Measurements from ENCODE around the gene ADAR. TPM values are rescaled to one million over a fixed set of nuclear protein-coding genes. Genes with fewer than 3 reads are reported as not detected.

The ADAR gene
- total RNA-seq, 2 donors from 2014 or later, result 189 to 332 TPM

- H3K9me3 Mint-ChIP-seq, result peaks cover 0 to 4% of the 10 kb centered on the region in 2 donors
- no peak overlapping the region for H3K27ac Mint-ChIP-seq
- no peak for DNase-seq (ENCODE audit: low spot score in 2 of 2)
- no peak for ATAC-seq
- no peaks in the 10 kb centered on the region for H3K36me3 Mint-ChIP-seq
Measured at GRCh38 chr1:154533952-154534844, 73.8 kb downstream of the ADAR start.

Other genes with a start within 250 kb of the ADAR start
- 1 to 10 TPM; 6.7 to 8.5 TPM for gene IL6R, start 202.8 kb downstream of the ADAR start, total RNA-seq
- gene TDRD10, start 106.0 kb downstream of the ADAR start, total RNA-seq, result not detected
- not detected for gene SHE, start 105.8 kb downstream of the ADAR start, total RNA-seq
- gene UBE2Q1, start 49.5 kb downstream of the ADAR start, total RNA-seq, result 100 to 1,000 TPM in 1 of 2 donors, 10 to 100 TPM in 1; 99.5 to 113 TPM
- under 1 TPM; 0.09 to 0.10 TPM for gene CHRNB2, start 40.4 kb downstream of the ADAR start, total RNA-seq